Liver (tissue), 9 donors: ENCODE data around the gene CDC42SE1. TPM values are rescaled to one million over a fixed set of nuclear protein-coding genes. Genes with fewer than 3 reads are reported as not detected.

Experiments used
- DNase-seq: peaks from one replicate; pipeline ENCODE4 v3.0.0-alpha.2; 2017; ENCODE audit warnings: low spot score
- H3K27ac ChIP-seq, 2 donors: one replicate each; pipeline ENCODE4 v1.7.0; 2013; ENCODE audit warnings: inconsistent platforms in 2 of 2, low read length in 2 of 2, control low read depth in 1 of 2, low read depth in 1 of 2, mild to moderate bottlenecking in 1 of 2
- H3K27me3 ChIP-seq, 4 donors: one replicate each; pipeline versions ENCODE4 v1.6.1 to v1.7.0; 2013; ENCODE audit warnings: low read length in 3 of 4, inconsistent platforms in 1 of 4, mild to moderate bottlenecking in 1 of 4, moderate library complexity in 1 of 4; ENCODE audit not compliant: control insufficient read depth in 4 of 4, insufficient read depth in 4 of 4
- H3K36me3 ChIP-seq, 4 donors: one replicate each; pipeline versions ENCODE4 v1.6.1 to v1.7.0; 2013; ENCODE audit warnings: low read length in 3 of 4, mild to moderate bottlenecking in 3 of 4, low read depth in 1 of 4, moderate library complexity in 1 of 4; ENCODE audit not compliant: control insufficient read depth in 4 of 4, insufficient read depth in 3 of 4
- H3K4me1 ChIP-seq, 4 donors: one replicate each; pipeline versions ENCODE4 v1.6.1 to v1.7.0; 2013; ENCODE audit warnings: low read length in 3 of 4, mild to moderate bottlenecking in 3 of 4, moderate library complexity in 1 of 4; ENCODE audit not compliant: control insufficient read depth in 4 of 4, insufficient read depth in 4 of 4
- H3K4me3 ChIP-seq, 3 donors: one replicate each; pipeline versions ENCODE4 v1.6.1 to v1.7.0; 2013; ENCODE audit warnings: low read length in 3 of 3, control low read depth in 1 of 3, low read depth in 1 of 3, mild to moderate bottlenecking in 1 of 3
- H3K9ac ChIP-seq, 2 donors: one replicate each; pipeline ENCODE4 v1.7.0; 2013; ENCODE audit warnings: low read length in 2 of 2, mild to moderate bottlenecking in 2 of 2, moderate library complexity in 2 of 2, control low read depth in 1 of 2, low read depth in 1 of 2
- H3K9me3 ChIP-seq, 4 donors: one replicate each; pipeline versions ENCODE4 v1.6.1 to v1.7.0; 2013; ENCODE audit warnings: low read length in 3 of 4; ENCODE audit not compliant: control insufficient read depth in 4 of 4
- ATF3 ChIP-seq: IDR thresholded peaks from 2 replicates; pipeline ENCODE4 v1.6.1; 2016; ENCODE audit warnings: antibody characterized with exemption
- CTCF ChIP-seq: fragments of 150-350 bp; IDR thresholded peaks from 2 replicates; pipeline ENCODE4 v1.5.1; 2017; ENCODE audit warnings: improper control_type of control experiment, low read depth, low read length; ENCODE audit not compliant: missing input control
- EGR1 ChIP-seq, 2 donors: IDR thresholded peaks; 2 replicates each; pipeline ENCODE4 v1.6.1; 2016 to 2018; ENCODE audit warnings: antibody characterized with exemption in 2 of 2, low read depth in 2 of 2
- FOXA1 ChIP-seq: IDR thresholded peaks from 2 replicates; pipeline ENCODE4 v1.6.1; 2016; ENCODE audit warnings: antibody characterized with exemption
- FOXA2 ChIP-seq: IDR thresholded peaks from 2 replicates; pipeline ENCODE4 v1.6.1; 2016; ENCODE audit warnings: antibody characterized with exemption
- GABPA ChIP-seq, 2 donors: IDR thresholded peaks in 1 of 2; conservative IDR thresholded peaks in 1 of 2; 2 replicates each; pipeline ENCODE4 v1.6.1; 2016; ENCODE audit warnings: antibody characterized with exemption in 2 of 2, mild to moderate bottlenecking in 1 of 2, moderate library complexity in 1 of 2
- HNF4G ChIP-seq: IDR thresholded peaks from 2 replicates; pipeline ENCODE4 v1.6.1; 2016; ENCODE audit warnings: antibody characterized with exemption
- MAX ChIP-seq: IDR thresholded peaks from 2 replicates; pipeline ENCODE4 v1.6.1; 2016; ENCODE audit warnings: antibody characterized with exemption
- NR2F2 ChIP-seq: IDR thresholded peaks from 2 replicates; pipeline ENCODE4 v1.6.1; 2016; ENCODE audit warnings: antibody characterized with exemption
- RAD21 ChIP-seq, 2 donors: IDR thresholded peaks; 2 replicates each; pipeline ENCODE4 v1.6.1; 2016; ENCODE audit warnings: antibody characterized with exemption in 2 of 2, mild to moderate bottlenecking in 2 of 2
- RXRA ChIP-seq, 2 donors: IDR thresholded peaks; 2 replicates each; pipeline ENCODE4 v1.6.1; 2017 to 2018; ENCODE audit warnings: antibody characterized with exemption in 2 of 2, mild to moderate bottlenecking in 1 of 2
- SP1 ChIP-seq: IDR thresholded peaks from 2 replicates; pipeline ENCODE4 v1.6.1; 2018; ENCODE audit warnings: antibody characterized with exemption, mild to moderate bottlenecking
- TAF1 ChIP-seq: conservative IDR thresholded peaks from 2 replicates; pipeline ENCODE4 v1.6.1; 2016; ENCODE audit warnings: antibody characterized with exemption, mild to moderate bottlenecking
- YY1 ChIP-seq: IDR thresholded peaks from 2 replicates; pipeline ENCODE4 v1.6.1; 2016; ENCODE audit warnings: antibody characterized with exemption, mild to moderate bottlenecking
- WGBS: extraction: QIAGEN DNeasy Blood & Tissue Kit; methylation state at CpG from one replicate; pipeline ENCODE4 v1.1.7; 2013; 5-methylcytosine and 5-hydroxymethylcytosine counted together
- polyA plus RNA-seq, 2 donors: library from polyadenylated mRNA; stranded (reverse) in 1 of 2; unstranded in 1 of 2; fragments of 200-250 nt in 1 of 2; fragments of >200 nt in 1 of 2; fragmentation: Nextera tagmentation in 1 of 2; extraction: Ambion mirVana in 1 of 2; gene quantifications; one replicate each; pipeline versions ENCODE4 v1.2.1 to v1.2.3, GENCODE V29; 2013 to 2015
- total RNA-seq, 2 donors: library from RNA; depleted of rRNA; stranded (reverse); fragments of >200 nt; gene quantifications; one replicate each; pipeline ENCODE4 v1.2.3, GENCODE V29; 2014
- TF ChIP-seq, protein P1 (sequence below): IDR thresholded peaks from 2 replicates; pipeline ENCODE4 v1.6.1; 2016; ENCODE audit warnings: antibody characterized with exemption
- TF ChIP-seq, protein P2 (sequence below): IDR thresholded peaks from 2 replicates; pipeline ENCODE4 v1.6.1; 2016; ENCODE audit warnings: antibody characterized with exemption, mild to moderate bottlenecking
- donor health status: healthy.
- donor health status: healthy.
- donor health status: healthy.
- donor health status: healthy.
- donor health status: healthy.

CDC42SE1 gene
- total and polyA plus RNA-seq, 4 donors = 9.5 to 28.1 (median 16.7) TPM

GRCh38 chr1:151062741-151063371 is 3.4 kb upstream of the CDC42SE1 start:
- no peak overlapping the region for H3K9ac ChIP-seq
- no peaks in the 10 kb centered on the region for H3K27me3 ChIP-seq
- no peaks in the 10 kb centered on the region for H3K9me3 ChIP-seq
- no peak for DNase-seq
- no peak overlapping the region for H3K4me3 ChIP-seq
- H3K27ac ChIP-seq = no peak overlapping the region
- no peak for TF ChIP-seq FOXA2
- TF ChIP-seq, protein P1, sequence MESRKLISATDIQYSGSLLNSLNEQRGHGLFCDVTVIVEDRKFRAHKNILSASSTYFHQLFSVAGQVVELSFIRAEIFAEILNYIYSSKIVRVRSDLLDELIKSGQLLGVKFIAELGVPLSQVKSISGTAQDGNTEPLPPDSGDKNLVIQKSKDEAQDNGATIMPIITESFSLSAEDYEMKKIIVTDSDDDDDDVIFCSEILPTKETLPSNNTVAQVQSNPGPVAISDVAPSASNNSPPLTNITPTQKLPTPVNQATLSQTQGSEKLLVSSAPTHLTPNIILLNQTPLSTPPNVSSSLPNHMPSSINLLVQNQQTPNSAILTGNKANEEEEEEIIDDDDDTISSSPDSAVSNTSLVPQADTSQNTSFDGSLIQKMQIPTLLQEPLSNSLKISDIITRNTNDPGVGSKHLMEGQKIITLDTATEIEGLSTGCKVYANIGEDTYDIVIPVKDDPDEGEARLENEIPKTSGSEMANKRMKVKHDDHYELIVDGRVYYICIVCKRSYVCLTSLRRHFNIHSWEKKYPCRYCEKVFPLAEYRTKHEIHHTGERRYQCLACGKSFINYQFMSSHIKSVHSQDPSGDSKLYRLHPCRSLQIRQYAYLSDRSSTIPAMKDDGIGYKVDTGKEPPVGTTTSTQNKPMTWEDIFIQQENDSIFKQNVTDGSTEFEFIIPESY = no peak
- TF ChIP-seq YY1 = no peak
- TF ChIP-seq NR2F2 = no peak
- TF ChIP-seq RAD21 (IDR thresholded peaks at IDR 0.05) = no peak
- no peak for TF ChIP-seq TAF1
- no peak for TF ChIP-seq HNF4G
- no peak for TF ChIP-seq SP1
- TF ChIP-seq RXRA (IDR thresholded peaks at IDR 0.05) = no peak
- no peak for TF ChIP-seq GABPA (IDR thresholded peaks at IDR 0.05 in 1 of 2, conservative IDR thresholded peaks at IDR 0.05 in 1 of 2)
- no peak for TF ChIP-seq ATF3
- no peak for TF ChIP-seq MAX
- TF ChIP-seq CTCF = no peak
- TF ChIP-seq FOXA1 = no peak
- TF ChIP-seq, protein P2, sequence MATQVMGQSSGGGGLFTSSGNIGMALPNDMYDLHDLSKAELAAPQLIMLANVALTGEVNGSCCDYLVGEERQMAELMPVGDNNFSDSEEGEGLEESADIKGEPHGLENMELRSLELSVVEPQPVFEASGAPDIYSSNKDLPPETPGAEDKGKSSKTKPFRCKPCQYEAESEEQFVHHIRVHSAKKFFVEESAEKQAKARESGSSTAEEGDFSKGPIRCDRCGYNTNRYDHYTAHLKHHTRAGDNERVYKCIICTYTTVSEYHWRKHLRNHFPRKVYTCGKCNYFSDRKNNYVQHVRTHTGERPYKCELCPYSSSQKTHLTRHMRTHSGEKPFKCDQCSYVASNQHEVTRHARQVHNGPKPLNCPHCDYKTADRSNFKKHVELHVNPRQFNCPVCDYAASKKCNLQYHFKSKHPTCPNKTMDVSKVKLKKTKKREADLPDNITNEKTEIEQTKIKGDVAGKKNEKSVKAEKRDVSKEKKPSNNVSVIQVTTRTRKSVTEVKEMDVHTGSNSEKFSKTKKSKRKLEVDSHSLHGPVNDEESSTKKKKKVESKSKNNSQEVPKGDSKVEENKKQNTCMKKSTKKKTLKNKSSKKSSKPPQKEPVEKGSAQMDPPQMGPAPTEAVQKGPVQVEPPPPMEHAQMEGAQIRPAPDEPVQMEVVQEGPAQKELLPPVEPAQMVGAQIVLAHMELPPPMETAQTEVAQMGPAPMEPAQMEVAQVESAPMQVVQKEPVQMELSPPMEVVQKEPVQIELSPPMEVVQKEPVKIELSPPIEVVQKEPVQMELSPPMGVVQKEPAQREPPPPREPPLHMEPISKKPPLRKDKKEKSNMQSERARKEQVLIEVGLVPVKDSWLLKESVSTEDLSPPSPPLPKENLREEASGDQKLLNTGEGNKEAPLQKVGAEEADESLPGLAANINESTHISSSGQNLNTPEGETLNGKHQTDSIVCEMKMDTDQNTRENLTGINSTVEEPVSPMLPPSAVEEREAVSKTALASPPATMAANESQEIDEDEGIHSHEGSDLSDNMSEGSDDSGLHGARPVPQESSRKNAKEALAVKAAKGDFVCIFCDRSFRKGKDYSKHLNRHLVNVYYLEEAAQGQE = no peak
- no peak for TF ChIP-seq EGR1 (IDR thresholded peaks at IDR 0.05; ENCODE audit: low read depth in 2 of 2)
- H3K4me1 ChIP-seq = peaks cover 6 to 45% (median 38%) of the 10 kb centered on the region in 4 donors
- WGBS = 80% methylated on average over 3 of the region's 3 CpGs
- no peaks in the 10 kb centered on the region for H3K36me3 ChIP-seq
